ENCODE data around the gene HTR4.

DNA sequence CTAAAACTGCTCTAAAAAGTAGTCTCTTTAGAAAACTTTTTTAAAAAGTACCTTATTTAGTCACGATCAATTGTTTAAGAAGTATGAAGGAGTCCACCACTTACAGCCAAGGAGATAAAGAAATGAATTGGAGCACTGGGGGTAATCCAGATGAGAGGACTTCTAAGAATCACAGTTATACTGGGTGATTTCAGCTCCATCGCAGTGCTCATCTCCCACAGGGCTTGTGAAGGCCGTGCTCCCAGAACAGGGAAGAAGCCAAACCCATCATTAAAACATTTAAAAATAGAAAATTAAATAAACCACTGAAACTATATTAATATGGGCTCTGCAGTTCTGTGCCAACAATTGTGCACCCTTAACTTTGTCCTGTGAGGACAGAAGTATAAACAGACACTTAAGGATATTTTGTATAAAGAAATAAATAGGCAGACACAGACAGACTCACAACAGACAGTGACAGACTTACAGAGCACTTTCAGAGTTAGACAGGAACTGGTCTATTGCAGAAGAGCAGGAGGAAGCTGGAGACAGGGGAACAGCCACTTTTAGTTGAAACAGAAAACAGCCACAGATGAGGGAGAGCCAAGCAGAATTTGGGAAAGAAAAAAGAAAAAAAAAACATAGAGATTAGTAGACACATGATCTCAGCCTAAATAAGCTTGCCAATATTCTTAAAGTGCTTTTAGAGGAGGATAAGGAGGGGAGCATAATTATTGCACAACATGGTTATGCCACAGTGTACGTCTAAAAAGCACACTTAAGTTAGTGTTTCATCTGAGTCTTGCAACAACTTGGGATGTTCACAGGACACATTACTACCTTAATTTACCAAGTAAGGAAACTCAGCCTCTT is 188.7 kb downstream of the HTR4 start:
- TF ChIP-seq, protein P1, sequence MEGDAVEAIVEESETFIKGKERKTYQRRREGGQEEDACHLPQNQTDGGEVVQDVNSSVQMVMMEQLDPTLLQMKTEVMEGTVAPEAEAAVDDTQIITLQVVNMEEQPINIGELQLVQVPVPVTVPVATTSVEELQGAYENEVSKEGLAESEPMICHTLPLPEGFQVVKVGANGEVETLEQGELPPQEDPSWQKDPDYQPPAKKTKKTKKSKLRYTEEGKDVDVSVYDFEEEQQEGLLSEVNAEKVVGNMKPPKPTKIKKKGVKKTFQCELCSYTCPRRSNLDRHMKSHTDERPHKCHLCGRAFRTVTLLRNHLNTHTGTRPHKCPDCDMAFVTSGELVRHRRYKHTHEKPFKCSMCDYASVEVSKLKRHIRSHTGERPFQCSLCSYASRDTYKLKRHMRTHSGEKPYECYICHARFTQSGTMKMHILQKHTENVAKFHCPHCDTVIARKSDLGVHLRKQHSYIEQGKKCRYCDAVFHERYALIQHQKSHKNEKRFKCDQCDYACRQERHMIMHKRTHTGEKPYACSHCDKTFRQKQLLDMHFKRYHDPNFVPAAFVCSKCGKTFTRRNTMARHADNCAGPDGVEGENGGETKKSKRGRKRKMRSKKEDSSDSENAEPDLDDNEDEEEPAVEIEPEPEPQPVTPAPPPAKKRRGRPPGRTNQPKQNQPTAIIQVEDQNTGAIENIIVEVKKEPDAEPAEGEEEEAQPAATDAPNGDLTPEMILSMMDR (conservative IDR thresholded peaks at IDR 0.05; ENCODE audit: low read length) = no peak
- TF ChIP-seq EZH2phosphoT487 (IDR thresholded peaks at IDR 0.05; ENCODE audit: borderline replicate concordance) = no peak
